ENCODE results near the gene PTPN11.

DNA sequence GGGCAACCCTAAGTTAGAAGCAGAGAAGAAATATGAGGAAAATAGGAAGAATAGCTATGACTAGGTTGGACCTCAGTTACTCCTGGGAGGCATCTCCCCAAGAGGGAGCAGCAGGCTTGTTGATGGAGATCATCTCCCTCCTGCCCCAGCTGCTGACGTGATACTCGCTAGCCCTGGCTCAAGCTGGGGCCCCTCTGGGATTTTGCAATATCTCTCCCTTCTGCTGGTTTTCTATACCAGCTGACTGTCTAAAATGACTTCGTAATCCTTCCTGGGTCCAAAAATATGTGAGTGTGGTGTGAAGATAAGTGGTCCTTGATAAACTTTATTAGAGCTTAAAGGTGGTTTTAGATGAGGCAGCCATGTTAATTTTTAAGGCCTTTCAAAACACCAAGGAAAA, 32.0 kb upstream of the PTPN11 start:
- TF ChIP-seq CTCF (IDR thresholded peaks at IDR 0.05; ENCODE audit: control extremely low read depth in 1 of 3, insufficient read depth in 1 of 3, low read depth in 1 of 3, low read length in 3 of 3), result no peak
- no peak for TF ChIP-seq CEBPB (IDR thresholded peaks at IDR 0.05; ENCODE audit: low read depth, low read length)
- TF ChIP-seq SAP30 (IDR thresholded peaks at IDR 0.05; ENCODE audit: insufficient read depth, insufficient replicate concordance, low read length), result no peak
- no peak for TF ChIP-seq POLR2AphosphoS5 (IDR thresholded peaks at IDR 0.05; ENCODE audit: low read depth, low read length)
- TF ChIP-seq POLR2A (IDR thresholded peaks at IDR 0.05; ENCODE audit: control extremely low read depth in 1 of 2, low read depth in 2 of 2, low read length in 2 of 2), result no peak
- no peak for TF ChIP-seq TAF1 (IDR thresholded peaks at IDR 0.05; ENCODE audit: low read depth, low read length)
- TF ChIP-seq HDAC2 (IDR thresholded peaks at IDR 0.05; ENCODE audit: borderline replicate concordance in 1 of 2, low read depth in 2 of 2, low read length in 2 of 2), result no peak
- TF ChIP-seq, protein P1, sequence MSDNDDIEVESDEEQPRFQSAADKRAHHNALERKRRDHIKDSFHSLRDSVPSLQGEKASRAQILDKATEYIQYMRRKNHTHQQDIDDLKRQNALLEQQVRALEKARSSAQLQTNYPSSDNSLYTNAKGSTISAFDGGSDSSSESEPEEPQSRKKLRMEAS (IDR thresholded peaks at IDR 0.05), result no peak
- no peak for TF ChIP-seq YY1 (IDR thresholded peaks at IDR 0.05; ENCODE audit: low read depth, low read length)
- TF ChIP-seq BACH1 (IDR thresholded peaks at IDR 0.05; ENCODE audit: low read length), result no peak
- no peak for TF ChIP-seq EZH2 (IDR thresholded peaks at IDR 0.05; ENCODE audit: low read depth, low read length, severe bottlenecking)
- TF ChIP-seq CREB1 (IDR thresholded peaks at IDR 0.05), result no peak
- TF ChIP-seq ZNF274 (IDR thresholded peaks at IDR 0.05; ENCODE audit: borderline replicate concordance, extremely low read depth, low read length), result no peak
